HEK293 (cell line): ENCODE data around the gene RASL11B.

Experiments
- CTCF ChIP-seq: fragments of 450-650 bp; formaldehyde crosslinking; IDR thresholded peaks from 2 replicates; pipeline ENCODE4 v1.5.1; 2016; ENCODE audit warnings: missing biosample characterization, missing genetic modification characterization
- KLF10 ChIP-seq: fragments of 450-650 bp; IDR thresholded peaks from 2 replicates; pipeline ENCODE4 v1.5.1; 2018; ENCODE audit warnings: missing biosample characterization, mild to moderate bottlenecking, missing genetic modification characterization
- SP3 ChIP-seq: fragments of 450-650 bp; formaldehyde crosslinking; IDR thresholded peaks from 2 replicates; pipeline ENCODE4 v1.5.1; 2016; ENCODE audit warnings: missing biosample characterization, missing genetic modification characterization
- ZNF114 ChIP-seq: fragments of 450-650 bp; formaldehyde crosslinking; IDR thresholded peaks from 2 replicates; pipeline ENCODE4 v1.5.0; 2017; ENCODE audit warnings: missing biosample characterization, missing genetic modification characterization
- ZNF274 ChIP-seq, 2 experiments: fragments of 200-500 bp in 1 of 2; fragments of 450-650 bp in 1 of 2; sonication (Bioruptor generic) in 1 of 2; formaldehyde crosslinking in 1 of 2; IDR thresholded peaks; 2 replicates each; pipeline versions ENCODE4 v1.5.1 to v1.6.1; 2014 to 2016; ENCODE audit warnings: borderline replicate concordance in 1 of 2, inconsistent platforms in 1 of 2, low read length in 1 of 2, missing biosample characterization in 1 of 2, missing genetic modification characterization in 1 of 2
- ZNF513 ChIP-seq: fragments of 450-650 bp; IDR thresholded peaks from 2 replicates; pipeline ENCODE4 v1.5.1; 2018; ENCODE audit warnings: missing biosample characterization, missing genetic modification characterization
- TF ChIP-seq, protein P1 (sequence below): fragments of 450-650 bp; formaldehyde crosslinking; IDR thresholded peaks from 2 replicates; pipeline ENCODE4 v1.5.1; 2016; ENCODE audit warnings: missing biosample characterization, missing genetic modification characterization, low read depth

GRCh38 chr4:52843958-52844357 lies 18.2 kb upstream of the RASL11B start:
- TF ChIP-seq KLF10 (tag by site-specific recombination) (no peak), CTCF (no peak), ZNF274 (IDR thresholded peaks at IDR 0.05; ENCODE audit: low read length) (no peak), ZNF274 (tag by site-specific recombination; IDR thresholded peaks at IDR 0.05; ENCODE audit: borderline replicate concordance) (no peak), SP3 (tag by site-specific recombination) (no peak), ZNF114 (tag by site-specific recombination) (no peak), ZNF513 (tag by site-specific recombination) (no peak)
- TF ChIP-seq, protein P1, sequence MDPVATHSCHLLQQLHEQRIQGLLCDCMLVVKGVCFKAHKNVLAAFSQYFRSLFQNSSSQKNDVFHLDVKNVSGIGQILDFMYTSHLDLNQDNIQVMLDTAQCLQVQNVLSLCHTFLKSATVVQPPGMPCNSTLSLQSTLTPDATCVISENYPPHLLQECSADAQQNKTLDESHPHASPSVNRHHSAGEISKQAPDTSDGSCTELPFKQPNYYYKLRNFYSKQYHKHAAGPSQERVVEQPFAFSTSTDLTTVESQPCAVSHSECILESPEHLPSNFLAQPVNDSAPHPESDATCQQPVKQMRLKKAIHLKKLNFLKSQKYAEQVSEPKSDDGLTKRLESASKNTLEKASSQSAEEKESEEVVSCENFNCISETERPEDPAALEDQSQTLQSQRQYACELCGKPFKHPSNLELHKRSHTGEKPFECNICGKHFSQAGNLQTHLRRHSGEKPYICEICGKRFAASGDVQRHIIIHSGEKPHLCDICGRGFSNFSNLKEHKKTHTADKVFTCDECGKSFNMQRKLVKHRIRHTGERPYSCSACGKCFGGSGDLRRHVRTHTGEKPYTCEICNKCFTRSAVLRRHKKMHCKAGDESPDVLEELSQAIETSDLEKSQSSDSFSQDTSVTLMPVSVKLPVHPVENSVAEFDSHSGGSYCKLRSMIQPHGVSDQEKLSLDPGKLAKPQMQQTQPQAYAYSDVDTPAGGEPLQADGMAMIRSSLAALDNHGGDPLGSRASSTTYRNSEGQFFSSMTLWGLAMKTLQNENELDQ (tag by site-specific recombination): no peak
